Kidney glomerular epithelial cell (primary cell): ENCODE data around the gene AGMO.
A peak's percentile ranks its signal among the peaks of the same experiment; 100 is the strongest.

Experiments
- DNase-seq: peaks from one replicate; lab custom pipeline; 2025; lab: John Stamatoyannopoulos, UW

Gene AGMO

DNA sequence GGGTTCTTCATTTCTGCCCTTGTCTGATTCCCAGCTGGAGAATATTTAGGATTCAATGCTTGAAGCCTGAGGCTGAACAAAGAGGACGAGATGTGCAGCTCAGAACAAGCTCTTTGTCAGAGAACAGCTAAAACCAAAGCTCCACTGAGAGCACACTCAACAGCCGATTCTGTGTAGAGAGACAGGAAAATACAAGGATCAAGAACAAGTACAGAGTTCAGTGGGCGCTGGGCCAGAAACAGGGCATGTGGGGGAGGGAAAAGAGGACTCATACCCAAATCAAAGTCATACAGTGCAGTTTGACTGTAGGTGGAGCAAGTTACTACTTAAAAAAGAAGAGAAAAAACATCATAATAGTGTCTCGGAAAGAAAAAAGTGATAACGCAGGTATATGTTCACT lies at the start of gene AGMO:
Gene AGMO, minus strand, starts transcription at position 181 of the 400 bp plus-strand sequence.
- peak; percentile 12 for DNase-seq

- DNase-seq, result no peak
Observed at GRCh38 chr7:15610503-15610902, 48.7 kb upstream of the AGMO start.

- DNase-seq, result no peak
Observed at GRCh38 chr7:15609287-15609686, 47.5 kb upstream of the AGMO start.

GRCh38 chr7:15607529-15608210 lies 45.9 kb upstream of the AGMO start:
- no peak for DNase-seq

DNA sequence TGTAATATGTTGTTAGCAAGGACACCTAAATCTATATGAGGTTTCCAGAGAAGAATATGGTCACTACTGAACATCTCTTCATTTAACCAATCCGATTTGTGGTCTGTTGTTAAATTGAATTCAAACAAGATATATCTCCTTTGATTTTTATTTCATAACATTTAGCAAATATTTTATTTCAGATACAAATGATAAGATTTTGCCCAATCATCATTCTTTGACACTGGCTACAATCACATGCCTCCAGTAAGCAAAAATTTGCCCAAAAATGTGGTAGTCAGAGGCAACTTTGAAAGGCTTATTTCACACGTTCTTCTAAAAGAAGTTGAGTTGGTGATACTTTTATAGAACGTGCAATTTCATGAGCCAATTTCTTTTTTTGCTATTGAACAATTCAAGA lies 44.7 kb upstream of the AGMO start:
- no peak for DNase-seq

- DNase-seq, result no peak
Observed at GRCh38 chr7:15604166-15604565, 42.4 kb upstream of the AGMO start.

GRCh38 chr7:15603124-15603523 lies 41.3 kb upstream of the AGMO start:
- peak; percentile 30 for DNase-seq

DNA sequence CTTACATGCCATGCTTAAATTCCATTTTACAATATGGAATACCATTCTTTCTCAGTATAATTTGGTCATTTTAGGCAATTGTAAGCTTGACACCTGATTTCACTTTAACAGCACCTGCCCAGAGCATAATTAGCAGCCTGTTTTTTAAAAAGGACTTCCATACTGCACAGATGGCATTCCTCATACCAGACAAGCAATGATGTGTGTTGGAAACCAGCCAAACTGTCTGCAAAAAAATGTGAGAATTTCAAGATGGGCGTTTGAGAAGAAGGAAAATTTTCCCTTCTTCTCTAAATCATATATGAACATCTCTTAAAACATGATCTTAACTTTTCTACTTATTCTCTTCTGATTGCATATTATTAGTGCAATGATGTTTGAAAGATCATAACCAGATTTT lies 40.4 kb upstream of the AGMO start:
- DNase-seq, result no peak

DNA sequence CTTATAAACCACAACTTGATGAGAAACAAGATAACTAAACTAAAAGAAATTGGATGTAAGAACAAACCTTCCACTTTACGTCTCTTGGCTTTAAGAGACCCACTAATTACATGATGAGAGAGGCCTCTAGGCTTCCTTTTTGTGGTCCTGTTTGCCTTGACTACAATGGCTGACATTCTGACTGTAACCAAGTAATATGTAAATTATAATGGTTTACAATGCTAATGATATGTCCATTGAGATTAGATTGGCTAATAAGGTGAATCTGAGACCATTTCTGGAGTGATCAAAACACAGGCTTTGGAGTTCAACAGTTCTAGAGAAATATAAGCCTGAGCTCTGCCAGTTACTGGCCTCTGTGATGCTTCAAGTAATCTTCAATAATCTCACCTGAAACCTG lies 39.4 kb upstream of the AGMO start:
- no peak for DNase-seq

DNA sequence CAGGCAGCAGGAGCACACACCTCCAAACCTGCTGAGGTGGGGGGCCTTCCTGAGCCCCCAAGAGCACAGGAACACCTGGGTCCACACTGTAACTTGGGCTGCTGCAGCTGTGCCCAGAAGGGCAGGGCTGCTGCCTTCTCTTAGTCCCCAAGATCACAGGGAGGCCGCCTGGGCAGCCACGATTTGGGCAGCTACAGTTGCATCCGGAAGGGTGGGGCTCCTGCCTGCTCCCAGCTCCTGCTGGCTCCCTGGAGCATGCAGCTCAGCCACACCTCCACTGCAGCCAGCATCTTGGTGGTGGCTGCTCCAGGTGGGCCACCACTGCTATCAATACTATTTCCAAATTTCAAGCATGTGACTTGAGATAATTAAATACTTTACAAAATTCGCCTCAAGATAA lies 38.5 kb upstream of the AGMO start:
- DNase-seq, result no peak

DNA sequence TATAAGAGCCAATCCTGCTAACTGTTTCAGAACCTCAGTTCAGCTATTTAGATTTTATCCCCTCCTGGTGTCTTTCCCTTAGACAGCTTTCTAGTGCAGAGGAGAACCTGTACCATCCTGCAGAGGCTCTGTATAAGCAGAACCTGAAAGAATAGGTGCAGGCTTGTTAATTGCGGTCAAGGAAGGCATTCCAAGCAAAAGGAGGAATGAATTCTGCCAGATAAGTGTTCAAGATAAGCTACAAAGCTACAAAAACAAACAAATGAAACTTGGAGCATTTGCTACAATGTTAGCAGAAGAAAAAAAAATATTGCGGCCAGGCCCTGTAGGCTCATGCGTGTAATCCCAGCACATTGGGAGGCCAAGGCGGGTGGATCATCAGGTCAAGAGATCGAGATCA lies 32.6 kb upstream of the AGMO start:
- no peak for DNase-seq

DNA sequence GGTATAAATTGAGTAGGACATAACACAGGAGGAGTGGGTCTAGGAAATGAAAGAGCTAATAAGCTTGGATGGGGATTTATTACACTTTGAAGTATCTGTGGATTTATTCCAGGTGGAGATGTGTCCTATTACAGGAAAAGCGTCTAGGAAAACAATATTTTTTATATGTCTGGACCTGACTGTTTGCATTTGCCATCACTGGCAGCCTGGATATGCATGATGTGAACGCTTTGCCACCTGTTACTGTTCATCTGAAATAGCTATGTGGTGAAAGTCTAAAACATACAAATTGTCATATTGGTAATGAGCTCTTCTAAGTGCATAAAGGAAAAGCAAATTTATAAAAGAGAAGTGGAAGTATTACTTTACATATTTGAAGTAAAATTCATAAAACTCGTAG lies 31.6 kb upstream of the AGMO start:
- DNase-seq, result no peak

- DNase-seq, result no peak
Observed at GRCh38 chr7:15586266-15586665, 24.5 kb upstream of the AGMO start.

- no peak for DNase-seq
Observed at GRCh38 chr7:15584575-15584974, 22.8 kb upstream of the AGMO start.

GRCh38 chr7:15582773-15583172 lies 21.0 kb upstream of the AGMO start:
- no peak for DNase-seq

GRCh38 chr7:15581352-15581951 lies 19.6 kb upstream of the AGMO start:
- no peak for DNase-seq

DNA sequence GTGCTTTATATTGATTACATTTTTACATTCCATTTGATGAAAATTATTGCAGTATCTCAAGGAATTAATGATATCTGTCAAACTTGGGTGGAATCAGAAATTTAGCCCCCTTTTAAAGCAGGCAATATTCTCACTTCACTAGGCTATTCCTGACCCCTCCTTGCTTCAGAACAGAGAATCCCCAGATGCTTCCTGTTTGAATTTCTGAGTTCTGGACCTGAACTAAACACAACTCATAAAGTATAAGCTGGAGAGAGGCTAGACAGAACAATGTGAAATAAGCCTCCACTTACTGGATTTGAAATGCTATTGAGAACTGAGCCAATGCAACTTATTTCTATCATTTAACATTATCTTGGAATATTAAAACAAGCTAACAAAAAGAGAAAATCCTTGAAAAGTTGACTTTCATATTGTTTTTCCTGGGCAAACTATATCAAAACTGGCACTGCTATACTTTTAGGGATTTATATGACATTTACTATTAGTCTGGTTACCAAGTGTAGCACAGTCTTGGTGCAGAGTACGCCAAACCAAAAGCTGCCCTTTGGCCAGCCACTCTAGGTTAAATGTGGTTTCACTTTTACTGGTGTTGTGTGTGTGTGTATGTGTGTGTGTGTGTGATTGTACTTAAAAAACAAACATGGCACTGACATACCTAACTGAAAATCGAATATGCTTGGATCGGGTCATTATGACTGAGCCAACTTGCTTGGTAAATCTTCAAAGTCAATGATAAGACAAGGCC lies 19.0 kb upstream of the AGMO start:
- no peak for DNase-seq

- no peak for DNase-seq
Observed at GRCh38 chr7:15577600-15577999, 15.8 kb upstream of the AGMO start.

DNA sequence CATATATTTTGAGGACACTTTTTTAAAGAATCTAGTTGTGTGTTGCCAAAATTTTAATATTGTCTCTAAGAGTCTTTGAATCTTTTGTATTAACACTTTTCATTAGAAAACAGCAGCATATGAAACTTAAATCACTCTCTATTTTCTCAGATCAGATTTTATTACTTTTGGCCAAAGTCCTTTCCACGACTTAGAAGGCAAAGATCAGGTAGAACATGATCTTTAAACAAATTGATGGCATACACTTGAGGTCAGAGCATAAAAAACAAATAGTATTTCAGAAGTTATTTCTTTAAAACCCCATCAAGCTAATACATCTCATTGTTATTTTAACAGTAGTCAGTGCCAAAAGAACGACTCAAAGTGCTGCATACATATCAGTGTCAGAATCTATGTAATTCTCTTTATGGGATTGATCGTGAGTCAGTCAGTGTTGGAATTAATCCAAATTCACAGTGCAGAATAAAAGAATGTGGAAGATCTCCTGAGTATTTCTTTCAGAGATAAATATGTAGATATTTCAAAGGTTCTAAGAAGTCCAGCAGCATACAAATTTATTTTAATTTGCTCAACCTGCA lies 9.6 kb upstream of the AGMO start:
- no peak for DNase-seq

GRCh38 chr7:15567652-15568051 lies 5.8 kb upstream of the AGMO start:
- DNase-seq, result no peak

- DNase-seq, result no peak
Observed at GRCh38 chr7:15567036-15567435, 5.2 kb upstream of the AGMO start.

- no peak for DNase-seq
Observed at GRCh38 chr7:15566476-15566875, 4.7 kb upstream of the AGMO start.

GRCh38 chr7:15560968-15561367 lies 847 bp downstream of the AGMO start:
- no peak for DNase-seq
